PFSK-1 (cell line): ENCODE data around the gene DENND4B.

ENCODE experiments used
- POLR2AphosphoS5 ChIP-seq: IDR thresholded peaks from 2 replicates; pipeline ENCODE4 v1.6.1; 2012; ENCODE audit warnings: low read depth, mild to moderate bottlenecking, control low read depth, low read length, moderate library complexity
- SIN3A ChIP-seq: IDR thresholded peaks from 2 replicates; pipeline ENCODE4 v1.6.1; 2012; ENCODE audit warnings: mild to moderate bottlenecking, low read length, moderate library complexity, borderline replicate concordance; ENCODE audit not compliant: insufficient read depth
- TAF1 ChIP-seq: IDR thresholded peaks from 2 replicates; pipeline ENCODE4 v1.6.1; 2012; ENCODE audit warnings: low read length, control low read depth, borderline replicate concordance; ENCODE audit not compliant: insufficient read depth
- TF ChIP-seq, protein P1 (sequence below), 2 experiments: IDR thresholded peaks; 2 replicates each; pipeline versions ENCODE4 v1.6.1 to v1.8.0; 2011 to 2012; ENCODE audit warnings: low read depth in 2 of 2, low read length in 2 of 2, control low read depth in 1 of 2, inconsistent platforms in 1 of 2, mild to moderate bottlenecking in 1 of 2, moderate library complexity in 1 of 2; ENCODE audit not compliant: insufficient read depth in 1 of 2

DNA sequence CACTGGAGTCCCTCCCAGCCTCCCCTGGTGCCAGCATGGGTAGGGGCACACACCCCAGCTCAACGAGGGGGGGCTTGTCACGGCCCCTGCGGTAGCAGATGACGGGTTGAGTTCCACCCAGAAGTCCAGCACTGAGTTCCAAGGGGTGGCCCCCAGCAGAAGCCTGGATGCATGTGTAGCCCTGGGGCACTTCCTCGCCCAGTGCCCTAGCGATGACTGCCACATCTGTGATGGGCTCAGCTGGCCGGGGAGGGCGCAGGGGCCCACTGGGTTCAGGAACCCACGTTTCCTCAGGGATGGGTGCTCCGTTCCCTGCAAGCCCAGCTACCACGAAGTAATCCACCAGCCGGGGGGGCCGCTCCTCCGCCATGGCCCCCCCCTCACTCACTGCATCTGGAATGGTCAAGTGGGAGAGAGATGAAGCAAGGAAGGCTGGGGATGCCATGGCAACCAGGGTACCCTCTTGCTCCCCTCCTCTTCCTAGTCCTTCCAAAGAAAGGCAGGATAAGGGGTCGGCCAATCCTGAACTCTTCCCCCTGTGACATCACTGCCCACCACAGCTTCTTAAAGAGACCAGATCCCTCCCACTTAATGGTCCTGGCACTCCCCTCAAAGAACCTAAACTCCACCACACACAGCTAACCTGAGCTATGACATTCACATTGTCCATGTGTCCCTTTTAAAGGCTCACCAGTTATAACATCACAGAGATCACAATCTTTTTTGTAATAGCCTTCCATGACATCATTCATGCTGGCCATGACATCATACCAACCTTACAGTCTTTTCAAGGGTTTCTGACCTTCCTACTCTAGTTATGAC lies 2.3 kb downstream of the DENND4B start:
- TF ChIP-seq POLR2AphosphoS5 (no peak), TAF1 (no peak), SIN3A (no peak)
- TF ChIP-seq, protein P1, sequence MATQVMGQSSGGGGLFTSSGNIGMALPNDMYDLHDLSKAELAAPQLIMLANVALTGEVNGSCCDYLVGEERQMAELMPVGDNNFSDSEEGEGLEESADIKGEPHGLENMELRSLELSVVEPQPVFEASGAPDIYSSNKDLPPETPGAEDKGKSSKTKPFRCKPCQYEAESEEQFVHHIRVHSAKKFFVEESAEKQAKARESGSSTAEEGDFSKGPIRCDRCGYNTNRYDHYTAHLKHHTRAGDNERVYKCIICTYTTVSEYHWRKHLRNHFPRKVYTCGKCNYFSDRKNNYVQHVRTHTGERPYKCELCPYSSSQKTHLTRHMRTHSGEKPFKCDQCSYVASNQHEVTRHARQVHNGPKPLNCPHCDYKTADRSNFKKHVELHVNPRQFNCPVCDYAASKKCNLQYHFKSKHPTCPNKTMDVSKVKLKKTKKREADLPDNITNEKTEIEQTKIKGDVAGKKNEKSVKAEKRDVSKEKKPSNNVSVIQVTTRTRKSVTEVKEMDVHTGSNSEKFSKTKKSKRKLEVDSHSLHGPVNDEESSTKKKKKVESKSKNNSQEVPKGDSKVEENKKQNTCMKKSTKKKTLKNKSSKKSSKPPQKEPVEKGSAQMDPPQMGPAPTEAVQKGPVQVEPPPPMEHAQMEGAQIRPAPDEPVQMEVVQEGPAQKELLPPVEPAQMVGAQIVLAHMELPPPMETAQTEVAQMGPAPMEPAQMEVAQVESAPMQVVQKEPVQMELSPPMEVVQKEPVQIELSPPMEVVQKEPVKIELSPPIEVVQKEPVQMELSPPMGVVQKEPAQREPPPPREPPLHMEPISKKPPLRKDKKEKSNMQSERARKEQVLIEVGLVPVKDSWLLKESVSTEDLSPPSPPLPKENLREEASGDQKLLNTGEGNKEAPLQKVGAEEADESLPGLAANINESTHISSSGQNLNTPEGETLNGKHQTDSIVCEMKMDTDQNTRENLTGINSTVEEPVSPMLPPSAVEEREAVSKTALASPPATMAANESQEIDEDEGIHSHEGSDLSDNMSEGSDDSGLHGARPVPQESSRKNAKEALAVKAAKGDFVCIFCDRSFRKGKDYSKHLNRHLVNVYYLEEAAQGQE (IDR thresholded peaks at IDR 0.05; ENCODE audit: insufficient read depth in 1 of 2, low read depth in 2 of 2, low read length in 2 of 2) = no peak
